HL-60 (cell line): ENCODE measurements around the gene CPN2.

ENCODE experiments used
- DNase-seq, 2 experiments: peaks; one replicate each; pipeline ENCODE4 v3.0.0-alpha.2; 2010 to 2020; ENCODE audit warnings: low read depth in 1 of 2, low spot score in 1 of 2
- H3K27ac ChIP-seq: fragments of 250-450 bp; sonication (Bioruptor Pico); replicated peaks from 2 replicates; pipeline ENCODE4 v1.5.1; 2020; ENCODE audit warnings: mild to moderate bottlenecking, moderate library complexity
- H3K27me3 ChIP-seq: fragments of 250-450 bp; sonication (Bioruptor Pico); 2 replicates; pipeline ENCODE4 v1.5.1; 2021; ENCODE audit warnings: mild to moderate bottlenecking, moderate library complexity; ENCODE audit not compliant: insufficient read depth, poor library complexity, severe bottlenecking
- H3K4me3 ChIP-seq: replicated peaks from 2 replicates; pipeline ENCODE4 v1.5.1; 2011; ENCODE audit warnings: mild to moderate bottlenecking, control low read depth, low read length; ENCODE audit not compliant: insufficient read depth
- CTCF ChIP-seq: IDR thresholded peaks from one replicate; pipeline ENCODE4 v1.5.1; 2011; ENCODE audit warnings: low read length, control low read depth, inconsistent platforms; ENCODE audit not compliant: insufficient read depth
- GABPA ChIP-seq: IDR thresholded peaks from 2 replicates; pipeline ENCODE4 v1.6.1; 2012; ENCODE audit warnings: low read depth
- POLR2AphosphoS5 ChIP-seq: IDR thresholded peaks from 2 replicates; pipeline ENCODE4 v1.6.1; 2012; ENCODE audit warnings: low read depth
- REST ChIP-seq: IDR thresholded peaks from 2 replicates; pipeline ENCODE4 v1.6.1; 2012; ENCODE audit warnings: low read depth; ENCODE audit not compliant: insufficient replicate concordance
- SPI1 ChIP-seq: IDR thresholded peaks from 2 replicates; pipeline ENCODE4 v1.6.1; 2012; ENCODE audit warnings: low read depth, mild to moderate bottlenecking, borderline replicate concordance

Gene CPN2

GRCh38 chr3:194340757-194341400, 10.2 kb downstream of the CPN2 start:
- Histone ChIP-seq H3K27ac (no peak overlapping the region), H3K27me3 (peaks cover 19% of the 10 kb centered on the region), H3K4me3 (no peak overlapping the region)
- TF ChIP-seq SPI1 (no peak), GABPA (no peak), REST (no peak), POLR2AphosphoS5 (no peak)
- DNase-seq: no peak

GRCh38 chr3:194339840-194340239, 11.3 kb downstream of the CPN2 start:
- Histone ChIP-seq H3K4me3 (no peak overlapping the region), H3K27ac (no peak overlapping the region), H3K27me3 (peaks cover 19% of the 10 kb centered on the region)
- no peak for DNase-seq
- TF ChIP-seq GABPA (no peak), POLR2AphosphoS5 (no peak), REST (no peak), CTCF (no peak), SPI1 (no peak)

- Histone ChIP-seq H3K27ac (no peak overlapping the region), H3K4me3 (no peak overlapping the region), H3K27me3 (peaks cover 19% of the 10 kb centered on the region)
- TF ChIP-seq REST (no peak), SPI1 (no peak), POLR2AphosphoS5 (no peak), GABPA (no peak), CTCF (no peak)
- DNase-seq: no peak
Measured at GRCh38 chr3:194339356-194339755, 11.8 kb downstream of the CPN2 start.
